NB4 (cell line): ENCODE results near the gene ADGRL3.
"Not testable (repeated sequence)": the region's sequence is repeated elsewhere in the genome, so short reads cannot be mapped to it uniquely, and the experiment has no call there.

Source experiments
- DNase-seq: peaks from one replicate; pipeline ENCODE4 v3.0.0; 2010; ENCODE audit warnings: low read depth
- H3K4me3 ChIP-seq: one replicate; pipeline ENCODE4 v1.5.1; 2011; ENCODE audit warnings: mild to moderate bottlenecking, low read depth, low read length, moderate library complexity
- CTCF ChIP-seq: IDR thresholded peaks from one replicate; pipeline ENCODE4 v1.5.1; 2012; ENCODE audit warnings: low read depth, low read length
- MAX ChIP-seq: IDR thresholded peaks from 2 replicates; pipeline ENCODE4 v1.6.1; 2011; ENCODE audit warnings: low read depth, low read length
- MYC ChIP-seq: IDR thresholded peaks from 2 replicates; pipeline ENCODE4 v1.6.1; 2011; ENCODE audit warnings: low read depth, low read length
- POLR2A ChIP-seq: IDR thresholded peaks from 2 replicates; pipeline ENCODE4 v1.6.1; 2011; ENCODE audit warnings: mild to moderate bottlenecking; ENCODE audit not compliant: insufficient read length; ENCODE audit errors: extremely low read depth

Gene ADGRL3

GRCh38 chr4:61619528-61619927 lies 419.4 kb downstream of the ADGRL3 start:
- H3K4me3 ChIP-seq, result no peak overlapping the region
- no peak for DNase-seq
- TF ChIP-seq CTCF (no peak), MAX (no peak), POLR2A (no peak), MYC (no peak)

- DNase-seq, result no peak
Observed at GRCh38 chr4:61628282-61628681, 428.2 kb downstream of the ADGRL3 start.

GRCh38 chr4:61628727-61629126 lies 428.6 kb downstream of the ADGRL3 start:
- no peak overlapping the region for H3K4me3 ChIP-seq
- TF ChIP-seq POLR2A, result no peak
- TF ChIP-seq MYC, result no peak
- no peak for TF ChIP-seq CTCF
- no peak for TF ChIP-seq MAX
- DNase-seq, result no peak

More at GRCh38 chr4:61628282-61628681, 428.2 kb downstream of the ADGRL3 start:
- no peak overlapping the region for H3K4me3 ChIP-seq
- no peak for TF ChIP-seq MYC
- no peak for TF ChIP-seq MAX
- TF ChIP-seq CTCF, result no peak
- no peak for TF ChIP-seq POLR2A

- no peak overlapping the region for H3K4me3 ChIP-seq
- no peak for DNase-seq
- TF ChIP-seq MYC (no peak), POLR2A (no peak), CTCF (no peak), MAX (no peak)
Observed at GRCh38 chr4:61630548-61630947, 430.4 kb downstream of the ADGRL3 start.

- H3K4me3 ChIP-seq, result no peak overlapping the region
- no peak for DNase-seq
- no peak for TF ChIP-seq POLR2A
- no peak for TF ChIP-seq CTCF
- no peak for TF ChIP-seq MAX
- no peak for TF ChIP-seq MYC
Observed at GRCh38 chr4:61638591-61638990, 438.5 kb downstream of the ADGRL3 start.

GRCh38 chr4:61646746-61647350 lies 446.7 kb downstream of the ADGRL3 start:
- DNase-seq, result not testable (repeated sequence)

More at GRCh38 chr4:61646746-61647350, 446.7 kb downstream of the ADGRL3 start:
- not testable (repeated sequence) for H3K4me3 ChIP-seq
